Neural crest cell (in vitro differentiated cells): ENCODE data around the gene PANX3. TPM values are rescaled to one million over a fixed set of nuclear protein-coding genes. Genes with fewer than 3 reads are reported as not detected.
"Not testable (repeated sequence)": the region's sequence is repeated elsewhere in the genome, so short reads cannot be mapped to it uniquely, and the experiment has no call there.

Experiments
- DNase-seq: peaks from one replicate; pipeline ENCODE4 v3.0.0; 2021; ENCODE audit warnings: low read depth, mixed read lengths, low spot score
- H3K27ac Mint-ChIP-seq: one replicate; pipeline ENCODE4 v1.8.0; 2021; ENCODE audit warnings: mild to moderate bottlenecking, mixed read lengths; ENCODE audit not compliant: unreplicated experiment
- H3K27me3 Mint-ChIP-seq: 2 replicates; pipeline ENCODE4 v1.8.0; 2021; ENCODE audit warnings: low read depth, mild to moderate bottlenecking, mixed read lengths
- H3K36me3 Mint-ChIP-seq: 2 replicates; pipeline ENCODE4 v1.8.0; 2021; ENCODE audit warnings: low read depth, mild to moderate bottlenecking, mixed read lengths
- H3K4me1 Mint-ChIP-seq: 2 replicates; pipeline ENCODE4 v1.8.0; 2021; ENCODE audit warnings: mixed read lengths
- H3K4me3 Mint-ChIP-seq: one replicate; pipeline ENCODE4 v1.8.0; 2021; ENCODE audit warnings: mild to moderate bottlenecking, mixed read lengths
- H3K9me3 Mint-ChIP-seq: 2 replicates; pipeline ENCODE4 v1.8.0; 2021; ENCODE audit warnings: mixed read lengths
- total RNA-seq: library from RNA; stranded (reverse); gene quantifications from 2 replicates; pipeline ENCODE4 v1.2.1, GENCODE V29; 2021
- TF ChIP-seq, protein P1 (sequence below): fragments of 200-600 bp; sonication (generic); conservative IDR thresholded peaks from 2 replicates; pipeline ENCODE4 v1.5.0; 2021; ENCODE audit warnings: antibody characterized with exemption, mild to moderate bottlenecking

PANX3 gene
- total RNA-seq, 1 donor from 2014 or later, result not detected

DNA sequence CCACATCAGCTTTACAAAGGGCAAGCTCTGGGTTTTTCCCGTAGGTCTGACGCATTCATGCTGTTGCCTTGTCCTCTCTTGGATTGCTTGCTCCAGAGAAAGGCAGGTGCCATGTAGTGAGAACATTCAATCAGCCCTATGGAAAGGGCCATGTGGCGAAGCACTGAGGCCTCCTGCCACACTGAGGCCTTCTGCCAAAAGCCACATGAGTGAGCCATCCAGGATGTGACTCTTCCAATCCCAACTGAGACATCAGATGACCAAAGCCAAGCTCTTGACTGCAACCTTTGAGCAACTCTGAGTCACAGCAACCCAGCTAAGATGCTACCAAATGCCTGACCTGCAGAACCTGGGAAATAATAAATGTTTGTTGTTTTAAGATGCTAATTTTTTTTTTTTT, 9.0 kb upstream of the PANX3 start:
- no peaks in the 10 kb centered on the region for H3K4me1 Mint-ChIP-seq
- DNase-seq, result no peak
- TF ChIP-seq, protein P1, sequence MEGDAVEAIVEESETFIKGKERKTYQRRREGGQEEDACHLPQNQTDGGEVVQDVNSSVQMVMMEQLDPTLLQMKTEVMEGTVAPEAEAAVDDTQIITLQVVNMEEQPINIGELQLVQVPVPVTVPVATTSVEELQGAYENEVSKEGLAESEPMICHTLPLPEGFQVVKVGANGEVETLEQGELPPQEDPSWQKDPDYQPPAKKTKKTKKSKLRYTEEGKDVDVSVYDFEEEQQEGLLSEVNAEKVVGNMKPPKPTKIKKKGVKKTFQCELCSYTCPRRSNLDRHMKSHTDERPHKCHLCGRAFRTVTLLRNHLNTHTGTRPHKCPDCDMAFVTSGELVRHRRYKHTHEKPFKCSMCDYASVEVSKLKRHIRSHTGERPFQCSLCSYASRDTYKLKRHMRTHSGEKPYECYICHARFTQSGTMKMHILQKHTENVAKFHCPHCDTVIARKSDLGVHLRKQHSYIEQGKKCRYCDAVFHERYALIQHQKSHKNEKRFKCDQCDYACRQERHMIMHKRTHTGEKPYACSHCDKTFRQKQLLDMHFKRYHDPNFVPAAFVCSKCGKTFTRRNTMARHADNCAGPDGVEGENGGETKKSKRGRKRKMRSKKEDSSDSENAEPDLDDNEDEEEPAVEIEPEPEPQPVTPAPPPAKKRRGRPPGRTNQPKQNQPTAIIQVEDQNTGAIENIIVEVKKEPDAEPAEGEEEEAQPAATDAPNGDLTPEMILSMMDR, result no peak
- H3K4me3 Mint-ChIP-seq, result no peak overlapping the region
- H3K9me3 Mint-ChIP-seq, result peaks cover 2% of the 10 kb centered on the region
- no peak overlapping the region for H3K27ac Mint-ChIP-seq
- H3K27me3 Mint-ChIP-seq, result peaks cover 13% of the 10 kb centered on the region
- no peaks in the 10 kb centered on the region for H3K36me3 Mint-ChIP-seq

DNA sequence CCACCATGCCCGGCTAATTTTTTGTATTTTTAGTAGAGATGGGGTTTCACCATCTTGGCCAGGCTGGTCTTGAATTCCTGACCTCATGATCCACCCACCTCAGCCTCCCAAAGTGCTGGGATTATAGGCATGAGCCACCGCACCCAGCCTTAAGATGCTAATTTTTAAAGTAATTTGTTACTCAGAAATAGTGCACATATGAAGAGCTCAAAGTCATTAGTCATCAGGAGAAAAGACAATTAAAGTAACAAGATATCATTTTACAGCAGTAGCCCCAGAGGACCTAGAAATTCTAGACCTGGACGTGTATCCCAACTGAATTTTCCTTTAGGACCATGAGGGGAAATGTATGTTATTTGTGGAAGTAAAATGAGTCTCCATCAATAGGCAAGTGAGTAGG, 8.5 kb upstream of the PANX3 start:
- H3K4me1 Mint-ChIP-seq, result not testable (repeated sequence)

DNA sequence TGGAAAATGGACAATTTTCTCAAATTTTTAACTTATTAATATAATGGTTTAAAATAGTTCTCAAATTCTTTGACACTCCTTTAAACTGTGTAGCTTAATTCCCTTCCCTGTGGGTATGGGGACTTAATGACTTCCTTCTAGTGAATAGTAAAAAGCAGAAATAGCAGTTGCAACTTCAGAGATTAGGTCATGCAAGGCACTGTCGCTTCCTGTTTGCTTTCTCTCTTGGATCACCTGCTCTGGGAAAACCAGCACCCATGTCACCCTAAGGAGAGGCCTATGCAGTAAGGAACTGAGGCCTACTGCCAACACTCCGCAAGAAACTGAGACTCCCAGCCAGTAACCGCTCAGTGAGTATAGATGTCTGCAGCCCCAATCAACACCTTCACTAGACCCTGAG, 5.5 kb upstream of the PANX3 start:
- no peak for DNase-seq
- no peak overlapping the region for H3K4me3 Mint-ChIP-seq
- H3K27me3 Mint-ChIP-seq, result no peaks in the 10 kb centered on the region
- H3K4me1 Mint-ChIP-seq, result no peaks in the 10 kb centered on the region
- no peaks in the 10 kb centered on the region for H3K36me3 Mint-ChIP-seq
- H3K27ac Mint-ChIP-seq, result no peak overlapping the region
- TF ChIP-seq, protein P1, result no peak
- no peaks in the 10 kb centered on the region for H3K9me3 Mint-ChIP-seq

More for the DNA sequence above, 8.5 kb upstream of the PANX3 start:
- not testable (repeated sequence) for H3K27ac Mint-ChIP-seq, H3K9me3 Mint-ChIP-seq, H3K27me3 Mint-ChIP-seq, H3K36me3 Mint-ChIP-seq, H3K4me3 Mint-ChIP-seq, DNase-seq

DNA sequence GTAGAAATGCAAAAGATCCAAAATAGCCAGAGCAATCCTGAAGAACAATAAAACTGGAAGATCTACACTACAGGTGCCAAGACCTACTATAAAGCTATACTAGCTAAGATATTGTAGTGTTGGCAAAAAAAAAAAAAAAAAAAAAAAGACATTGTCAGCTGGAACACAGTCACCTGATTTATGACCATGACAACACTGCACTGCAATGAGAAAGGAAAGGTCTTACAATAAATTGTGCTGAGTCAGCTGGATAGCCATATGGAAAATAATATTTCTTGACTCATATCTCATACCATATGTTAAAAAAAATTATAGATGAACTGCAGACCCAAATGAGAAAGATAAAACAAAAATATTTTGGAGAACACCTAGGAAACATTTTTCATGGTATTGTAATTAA, 3.1 kb upstream of the PANX3 start:
- peaks cover 3% of the 10 kb centered on the region for H3K27me3 Mint-ChIP-seq
- no peaks in the 10 kb centered on the region for H3K36me3 Mint-ChIP-seq
- H3K4me1 Mint-ChIP-seq, result no peaks in the 10 kb centered on the region
- TF ChIP-seq, protein P1, result no peak
- H3K4me3 Mint-ChIP-seq, result no peak overlapping the region
- no peak overlapping the region for H3K27ac Mint-ChIP-seq
- H3K9me3 Mint-ChIP-seq, result no peaks in the 10 kb centered on the region
- DNase-seq, result no peak

DNA sequence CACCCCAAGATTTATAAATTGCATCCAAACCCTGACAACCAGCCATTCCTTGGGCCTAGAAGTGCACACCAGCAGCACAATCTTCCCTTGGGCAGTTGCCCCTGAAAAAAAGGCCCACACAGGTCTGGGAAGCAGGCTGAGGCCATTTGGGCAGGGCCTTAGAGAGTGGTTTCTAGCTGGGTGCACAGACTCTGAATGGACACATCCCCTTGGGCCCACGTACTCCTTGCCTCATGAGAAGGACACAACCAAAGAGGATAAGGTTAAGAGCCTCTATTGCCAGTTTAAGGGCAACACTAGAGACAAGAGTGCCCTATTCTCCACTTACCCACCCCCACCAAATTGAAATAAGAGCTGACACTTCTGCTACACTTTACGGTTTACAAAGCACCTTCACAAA, 933 bp upstream of the PANX3 start:
- Mint-ChIP-seq H3K27me3 (peaks cover 10% of the 10 kb centered on the region), H3K9me3 (no peaks in the 10 kb centered on the region), H3K27ac (no peak overlapping the region), H3K4me3 (no peak overlapping the region), H3K36me3 (no peaks in the 10 kb centered on the region), H3K4me1 (no peaks in the 10 kb centered on the region)
- DNase-seq, result no peak
- TF ChIP-seq, protein P1, result no peak

DNA sequence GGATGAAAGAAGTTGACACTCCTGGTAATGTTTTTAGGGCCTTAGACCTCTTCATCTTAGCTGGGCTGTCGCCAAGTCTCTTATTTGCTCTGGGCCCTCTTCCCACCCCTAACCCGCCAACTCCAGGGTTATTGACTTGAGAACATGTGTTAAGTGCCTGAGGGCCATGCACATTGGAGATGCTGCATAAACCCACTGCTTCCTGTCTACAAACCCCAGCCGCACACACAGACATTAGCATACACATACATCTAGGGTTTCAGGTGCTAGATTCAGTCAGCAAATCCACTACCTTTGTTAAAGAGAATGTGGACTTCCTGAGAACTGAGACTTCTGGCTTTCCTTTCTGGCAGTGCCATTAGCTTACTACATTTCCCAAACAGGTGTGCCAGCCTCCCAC, 817 bp downstream of the PANX3 start:
- Mint-ChIP-seq H3K36me3 (no peaks in the 10 kb centered on the region), H3K27ac (no peak overlapping the region), H3K9me3 (no peaks in the 10 kb centered on the region), H3K27me3 (peaks cover 11% of the 10 kb centered on the region), H3K4me1 (no peaks in the 10 kb centered on the region), H3K4me3 (no peak overlapping the region)
- DNase-seq, result no peak
- TF ChIP-seq, protein P1, result no peak
